Suprapubic skin (tissue), 4 donors: ENCODE data around the gene KCNMB2.
"Not testable (repeated sequence)": the region's sequence is repeated elsewhere in the genome, so short reads cannot be mapped to it uniquely, and the experiment has no call there.

Experiments
- CTCF ChIP-seq, 2 donors: fragments of 200-600 bp in 1 of 2; fragments of 450-650 bp in 1 of 2; sonication (generic) in 1 of 2; IDR thresholded peaks; one replicate each; pipeline ENCODE4 v1.5.1; 2016 to 2019; ENCODE audit warnings: antibody characterized with exemption in 2 of 2, mild to moderate bottlenecking in 1 of 2, moderate library complexity in 1 of 2
- EP300 ChIP-seq: sonication (generic); formaldehyde crosslinking; IDR thresholded peaks from one replicate; pipeline ENCODE4 v1.6.1; 2017; ENCODE audit warnings: antibody characterized with exemption
- POLR2AphosphoS5 ChIP-seq, 3 donors: sonication (generic); formaldehyde crosslinking; IDR thresholded peaks; one replicate each; pipeline ENCODE4 v1.6.1; 2017; ENCODE audit warnings: antibody characterized with exemption in 3 of 3

GRCh38 chr3:178515076-178515744 lies 21.0 kb upstream of the KCNMB2 start:
- TF ChIP-seq CTCF (IDR thresholded peaks at IDR 0.05); EP300; POLR2AphosphoS5 (IDR thresholded peaks at IDR 0.05): not testable (repeated sequence)
